Measurements from ENCODE around the gene GPC3. TPM values are rescaled to one million over a fixed set of nuclear protein-coding genes. Genes with fewer than 3 reads are reported as not detected.

GPC3 gene
- total RNA-seq, 1 experiment from 2014 or later, result 233 TPM

DNA sequence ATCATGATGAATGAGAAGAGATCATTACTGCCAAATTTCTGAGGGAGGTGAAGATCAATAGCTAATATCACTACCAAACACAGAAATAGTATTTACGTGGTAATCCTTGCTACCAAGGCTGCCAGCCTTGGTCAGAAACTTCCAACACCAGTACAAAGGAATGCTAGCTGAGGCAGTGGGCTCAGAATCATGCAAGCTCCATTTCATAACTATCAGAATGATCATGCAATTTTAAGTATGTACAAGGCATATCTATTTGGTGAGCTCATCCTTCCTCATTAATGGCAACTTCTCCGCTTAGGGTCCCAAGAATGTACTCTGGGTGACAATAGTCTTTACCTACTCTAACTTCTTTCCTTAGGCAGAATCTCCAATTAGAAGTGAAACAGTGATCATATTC is 135.0 kb downstream of the GPC3 start:
- Histone ChIP-seq H3K9me3 (no peaks in the 10 kb centered on the region), H3K27me3 (replicated peaks; ENCODE audit: control insufficient read depth, insufficient read depth, low read length) (no peaks in the 10 kb centered on the region), H3K36me3 (ENCODE audit: control insufficient read depth, insufficient read depth, low read length) (no peaks in the 10 kb centered on the region), H3K4me1 (no peaks in the 10 kb centered on the region), H3K4me3 (ENCODE audit: low read depth, low read length) (no peak overlapping the region)
- H3K27ac Mint-ChIP-seq (ENCODE audit: unreplicated experiment), result no peak overlapping the region
- no peaks in the 10 kb centered on the region for H3K27me3 Mint-ChIP-seq (ENCODE audit: insufficient read depth, unreplicated experiment)
- H3K9me3 Mint-ChIP-seq (ENCODE audit: unreplicated experiment), result no peaks in the 10 kb centered on the region
- ChIA-PET POLR2A (no interaction called here), CTCF (interaction anchor here (1.2 kb wide), 1 partner anchor 176 kb away, joined by 3 read pairs; no protein-coding TSS in a partner anchor)
- peaks cover 7% of the 10 kb centered on the region for H3K4me1 Mint-ChIP-seq (ENCODE audit: low read depth, unreplicated experiment)
- peaks cover 11% of the 10 kb centered on the region for H3K36me3 Mint-ChIP-seq (ENCODE audit: insufficient read depth, unreplicated experiment)
- no TSS peak for BruUV-seq (replicated peaks)
- DNase-seq, result no peak
- TF ChIP-seq, protein P1, sequence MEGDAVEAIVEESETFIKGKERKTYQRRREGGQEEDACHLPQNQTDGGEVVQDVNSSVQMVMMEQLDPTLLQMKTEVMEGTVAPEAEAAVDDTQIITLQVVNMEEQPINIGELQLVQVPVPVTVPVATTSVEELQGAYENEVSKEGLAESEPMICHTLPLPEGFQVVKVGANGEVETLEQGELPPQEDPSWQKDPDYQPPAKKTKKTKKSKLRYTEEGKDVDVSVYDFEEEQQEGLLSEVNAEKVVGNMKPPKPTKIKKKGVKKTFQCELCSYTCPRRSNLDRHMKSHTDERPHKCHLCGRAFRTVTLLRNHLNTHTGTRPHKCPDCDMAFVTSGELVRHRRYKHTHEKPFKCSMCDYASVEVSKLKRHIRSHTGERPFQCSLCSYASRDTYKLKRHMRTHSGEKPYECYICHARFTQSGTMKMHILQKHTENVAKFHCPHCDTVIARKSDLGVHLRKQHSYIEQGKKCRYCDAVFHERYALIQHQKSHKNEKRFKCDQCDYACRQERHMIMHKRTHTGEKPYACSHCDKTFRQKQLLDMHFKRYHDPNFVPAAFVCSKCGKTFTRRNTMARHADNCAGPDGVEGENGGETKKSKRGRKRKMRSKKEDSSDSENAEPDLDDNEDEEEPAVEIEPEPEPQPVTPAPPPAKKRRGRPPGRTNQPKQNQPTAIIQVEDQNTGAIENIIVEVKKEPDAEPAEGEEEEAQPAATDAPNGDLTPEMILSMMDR (IDR thresholded peaks at IDR 0.05; ENCODE audit: insufficient read depth in 1 of 2, low read depth in 1 of 2, low read length in 1 of 2, severe bottlenecking in 1 of 2, unreplicated experiment in 1 of 2), result no peak
- intact Hi-C loops (cut with micrococcal nuclease; ENCODE audit: unreplicated experiment), result no loop called here
- H3K4me3 Mint-ChIP-seq (ENCODE audit: unreplicated experiment), result no peak overlapping the region

DNA sequence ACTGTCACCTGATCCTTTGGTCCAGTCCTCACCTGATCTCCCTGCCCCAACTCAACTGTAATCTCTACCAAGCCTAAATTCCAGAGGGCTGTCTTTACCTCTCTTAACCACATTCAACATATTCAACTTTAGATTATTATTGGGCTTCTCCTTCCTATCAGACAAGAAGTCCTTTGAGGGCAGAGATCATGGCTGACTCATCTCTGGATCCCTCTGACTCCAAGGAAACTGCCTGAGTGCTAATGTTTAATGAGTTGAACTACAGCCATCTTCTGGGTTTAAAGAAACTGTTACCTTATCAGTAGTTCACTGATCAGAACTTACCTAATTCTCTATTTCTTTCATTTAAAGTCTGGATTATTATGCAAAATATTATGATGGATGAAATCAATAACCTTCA is 135.7 kb downstream of the GPC3 start:
- Mint-ChIP-seq H3K4me3 (ENCODE audit: unreplicated experiment) (no peak overlapping the region), H3K4me1 (ENCODE audit: low read depth, unreplicated experiment) (peaks cover 7% of the 10 kb centered on the region), H3K9me3 (ENCODE audit: unreplicated experiment) (no peaks in the 10 kb centered on the region), H3K27me3 (ENCODE audit: insufficient read depth, unreplicated experiment) (no peaks in the 10 kb centered on the region), H3K36me3 (ENCODE audit: insufficient read depth, unreplicated experiment) (peaks cover 11% of the 10 kb centered on the region), H3K27ac (ENCODE audit: unreplicated experiment) (no peak overlapping the region)
- Histone ChIP-seq H3K27me3 (replicated peaks; ENCODE audit: control insufficient read depth, insufficient read depth, low read length) (no peaks in the 10 kb centered on the region), H3K9me3 (no peaks in the 10 kb centered on the region), H3K4me1 (no peaks in the 10 kb centered on the region), H3K36me3 (ENCODE audit: control insufficient read depth, insufficient read depth, low read length) (no peaks in the 10 kb centered on the region), H3K4me3 (ENCODE audit: low read depth, low read length) (no peak overlapping the region)
- no TSS peak for BruUV-seq (replicated peaks)
- DNase-seq, result no peak
- intact Hi-C loops (cut with micrococcal nuclease; ENCODE audit: unreplicated experiment), result no loop called here
- TF ChIP-seq, protein P1 (IDR thresholded peaks at IDR 0.05; ENCODE audit: insufficient read depth in 1 of 2, low read depth in 1 of 2, low read length in 1 of 2, severe bottlenecking in 1 of 2, unreplicated experiment in 1 of 2), result no peak
- ChIA-PET CTCF (interaction anchor here (1.2 kb wide), 1 partner anchor 177 kb away, joined by 3 read pairs; no protein-coding TSS in a partner anchor), POLR2A (no interaction called here)

DNA sequence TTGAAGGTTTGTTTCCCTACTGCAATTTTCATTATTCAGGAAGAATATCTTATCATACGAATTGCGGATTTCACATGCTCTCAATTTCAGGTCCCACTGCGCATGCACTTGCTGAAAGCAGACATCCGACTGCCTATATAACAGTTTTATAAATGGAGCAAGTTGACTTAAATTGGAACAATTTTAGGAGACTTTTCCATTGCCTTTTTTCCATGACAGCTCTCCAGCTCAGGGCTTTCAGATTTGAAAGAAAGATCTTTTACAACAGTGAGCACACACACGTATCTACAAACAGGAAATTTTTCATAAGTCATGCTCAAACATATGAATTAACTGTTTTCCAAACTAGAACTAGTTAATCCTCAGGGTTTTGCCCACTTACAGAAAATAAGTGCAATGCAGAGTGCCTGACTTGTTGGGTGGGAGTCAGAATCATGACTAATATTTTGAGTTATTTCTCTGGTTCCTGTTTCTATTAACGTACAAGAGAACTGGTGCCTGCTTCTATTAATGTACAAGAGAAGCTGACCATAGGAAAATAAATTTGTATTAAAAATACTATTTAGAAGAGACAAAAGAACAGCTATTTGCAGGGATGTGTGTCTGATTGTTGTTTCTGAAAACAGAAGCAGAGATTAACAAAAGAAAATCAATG is 137.9 kb downstream of the GPC3 start:
- CTCF ChIA-PET, result no interaction called here

More for the DNA sequence above, 137.9 kb downstream of the GPC3 start:
- Histone ChIP-seq H3K36me3 (ENCODE audit: control insufficient read depth, insufficient read depth, low read length) (no peaks in the 10 kb centered on the region), H3K9me3 (no peaks in the 10 kb centered on the region), H3K4me3 (ENCODE audit: low read depth, low read length) (no peak overlapping the region), H3K4me1 (no peaks in the 10 kb centered on the region), H3K27me3 (replicated peaks; ENCODE audit: control insufficient read depth, insufficient read depth, low read length) (no peaks in the 10 kb centered on the region)
- intact Hi-C loops (cut with micrococcal nuclease; ENCODE audit: unreplicated experiment), result no loop called here
- no peak for DNase-seq
- Mint-ChIP-seq H3K27me3 (ENCODE audit: insufficient read depth, unreplicated experiment) (no peaks in the 10 kb centered on the region), H3K4me3 (ENCODE audit: unreplicated experiment) (no peak overlapping the region), H3K36me3 (ENCODE audit: insufficient read depth, unreplicated experiment) (peaks cover 11% of the 10 kb centered on the region), H3K9me3 (ENCODE audit: unreplicated experiment) (no peaks in the 10 kb centered on the region), H3K27ac (ENCODE audit: unreplicated experiment) (no peak overlapping the region), H3K4me1 (ENCODE audit: low read depth, unreplicated experiment) (peaks cover 7% of the 10 kb centered on the region)
- TF ChIP-seq, protein P1 (IDR thresholded peaks at IDR 0.05; ENCODE audit: insufficient read depth in 1 of 2, low read depth in 1 of 2, low read length in 1 of 2, severe bottlenecking in 1 of 2, unreplicated experiment in 1 of 2), result no peak
- BruUV-seq (replicated peaks), result no TSS peak
- POLR2A ChIA-PET, result no interaction called here
